Caco-2 (cell line): ENCODE measurements around the gene DPH2. TPM values are rescaled to one million over a fixed set of nuclear protein-coding genes. Genes with fewer than 3 reads are reported as not detected.
A peak's percentile ranks its signal among the peaks of the same experiment; 100 is the strongest.

ENCODE experiments used
- BruUV-seq: library from RNA; stranded (reverse); fragments of 400-500 nt; replicated peaks from 2 replicates; lab custom pipeline; 2021; lab: Mats Ljungman, UMichigan
- CTCF ChIA-PET: fragments of 300-600 bp; sonication (Branson Sonifier 250); formaldehyde crosslinking; loops from one replicate; lab custom pipeline; 2022; ENCODE audit warnings: antibody characterized with exemption; lab: Charles Lee
- POLR2A ChIA-PET: fragments of 300-600 bp; sonication (Branson Sonifier 250); formaldehyde crosslinking; loops from one replicate; lab custom pipeline; 2022; ENCODE audit warnings: antibody characterized with exemption; lab: Charles Lee
- DNase-seq, 2 experiments: peaks; one replicate each; pipeline versions ENCODE4 v3.0.0 to v3.0.0-alpha.2; 2020 to 2022
- H3K27me3 ChIP-seq: replicated peaks from 2 replicates; pipeline ENCODE4 v1.6.0; 2011; ENCODE audit warnings: low read length; ENCODE audit not compliant: control insufficient read depth, insufficient read depth
- H3K36me3 ChIP-seq: 2 replicates; pipeline ENCODE4 v1.5.1; 2011; ENCODE audit warnings: low read length; ENCODE audit not compliant: control insufficient read depth, insufficient read depth
- H3K4me1 ChIP-seq: fragments of 250-450 bp; sonication (Bioruptor Pico); 2 replicates; pipeline ENCODE4 v1.5.1; 2020; ENCODE audit warnings: mild to moderate bottlenecking
- H3K4me3 ChIP-seq: 2 replicates; pipeline ENCODE4 v1.5.1; 2011; ENCODE audit warnings: low read depth, mild to moderate bottlenecking, control low read depth, low read length
- H3K9me3 ChIP-seq: fragments of 250-450 bp; sonication (Bioruptor Pico); 2 replicates; pipeline ENCODE4 v1.5.1; 2020; ENCODE audit warnings: mild to moderate bottlenecking, moderate library complexity
- H3K27ac Mint-ChIP-seq: one replicate; pipeline ENCODE4 v1.8.0; 2022; ENCODE audit warnings: mixed read lengths; ENCODE audit not compliant: unreplicated experiment
- H3K27me3 Mint-ChIP-seq: one replicate; pipeline ENCODE4 v1.8.0; 2022; ENCODE audit warnings: mixed read lengths; ENCODE audit not compliant: insufficient read depth, unreplicated experiment
- H3K36me3 Mint-ChIP-seq: one replicate; pipeline ENCODE4 v1.8.0; 2022; ENCODE audit warnings: mild to moderate bottlenecking, mixed read lengths; ENCODE audit not compliant: insufficient read depth, unreplicated experiment
- H3K4me1 Mint-ChIP-seq: one replicate; pipeline ENCODE4 v1.8.0; 2022; ENCODE audit warnings: low read depth, mixed read lengths; ENCODE audit not compliant: unreplicated experiment
- H3K4me3 Mint-ChIP-seq: one replicate; pipeline ENCODE4 v1.8.0; 2022; ENCODE audit warnings: mild to moderate bottlenecking, moderate library complexity, mixed read lengths; ENCODE audit not compliant: unreplicated experiment
- H3K9me3 Mint-ChIP-seq: one replicate; pipeline ENCODE4 v1.8.0; 2022; ENCODE audit warnings: mixed read lengths; ENCODE audit not compliant: unreplicated experiment
- CTCF ChIP-seq, 2 experiments: fragments of 200-600 bp in 1 of 2; IDR thresholded peaks; 1 replicate in 1 of 2; 2 replicates in 1 of 2; pipeline versions ENCODE4 v1.5.1 to v1.8.0; 2011 to 2022; ENCODE audit warnings: antibody characterized with exemption in 1 of 2, control low read depth in 1 of 2, inconsistent platforms in 1 of 2, low read depth in 1 of 2, low read length in 1 of 2, mild to moderate bottlenecking in 1 of 2, moderate library complexity in 1 of 2; ENCODE audit not compliant: insufficient read depth in 1 of 2, severe bottlenecking in 1 of 2, unreplicated experiment in 1 of 2
- intact Hi-C: fragments of 100-400 bp; cut with micrococcal nuclease; formaldehyde crosslinking; loops from one replicate; pipeline ENCODE4 v1.10.0; 2022; ENCODE audit not compliant: unreplicated experiment
- total RNA-seq: library from RNA; stranded (reverse); gene quantifications from 2 replicates; pipeline ENCODE4 v1.2.3, GENCODE V29; 2022

The DPH2 gene
- total RNA-seq, 1 experiment from 2014 or later: 29.0 TPM

GRCh38 chr1:43931711-43932660, 37.8 kb upstream of the DPH2 start:
- Histone ChIP-seq H3K4me1 (peaks cover 6% of the 10 kb centered on the region), H3K4me3 (no peak overlapping the region), H3K9me3 (no peaks in the 10 kb centered on the region), H3K27me3 (no peaks in the 10 kb centered on the region), H3K36me3 (no peaks in the 10 kb centered on the region)
- BruUV-seq: no TSS peak
- Mint-ChIP-seq H3K4me3 (no peak overlapping the region), H3K36me3 (no peaks in the 10 kb centered on the region), H3K27ac (no peak overlapping the region), H3K4me1 (no peaks in the 10 kb centered on the region), H3K27me3 (no peaks in the 10 kb centered on the region), H3K9me3 (no peaks in the 10 kb centered on the region)
- POLR2A ChIA-PET: no interaction called here
- intact Hi-C loops: no loop called here
- CTCF ChIA-PET: interaction anchor here (1.2 kb wide), 1 partner anchor 168 kb away, joined by 8 read pairs; no protein-coding TSS in a partner anchor
- no peak for TF ChIP-seq CTCF (IDR thresholded peaks at IDR 0.05; ENCODE audit: insufficient read depth in 1 of 2, low read depth in 1 of 2, low read length in 1 of 2, severe bottlenecking in 1 of 2, unreplicated experiment in 1 of 2)
- no peak for DNase-seq

- no peaks in the 10 kb centered on the region for H3K4me1 Mint-ChIP-seq
- H3K36me3 Mint-ChIP-seq: no peaks in the 10 kb centered on the region
- no TSS peak for BruUV-seq
- POLR2A ChIA-PET: no interaction called here
- H3K27me3 Mint-ChIP-seq: no peaks in the 10 kb centered on the region
- intact Hi-C loops: no loop called here
- no peak overlapping the region for H3K27ac Mint-ChIP-seq
- Histone ChIP-seq H3K9me3 (no peaks in the 10 kb centered on the region), H3K4me1 (peaks cover 9% of the 10 kb centered on the region), H3K27me3 (no peaks in the 10 kb centered on the region), H3K4me3 (peak overlapping the region; percentile 37), H3K36me3 (no peaks in the 10 kb centered on the region)
- DNase-seq: no peak
- no peaks in the 10 kb centered on the region for H3K9me3 Mint-ChIP-seq
- CTCF ChIA-PET: interaction anchor here (0.5 to 1.2 kb wide), 2 partner anchors 114 to 169 kb away, joined by 4 to 8 read pairs; no protein-coding TSS in a partner anchor
- TF ChIP-seq CTCF (IDR thresholded peaks at IDR 0.05; ENCODE audit: insufficient read depth in 1 of 2, low read depth in 1 of 2, low read length in 1 of 2, severe bottlenecking in 1 of 2, unreplicated experiment in 1 of 2): no peak
- H3K4me3 Mint-ChIP-seq: peak overlapping the region; percentile 61
Measured at GRCh38 chr1:43932786-43933385, 36.9 kb upstream of the DPH2 start.

GRCh38 chr1:43933386-43934100, 36.3 kb upstream of the DPH2 start, which contains the start of gene ARTN:
Gene ARTN, plus strand, starts transcription at chr1:43933801. Its CDS starts 1,856 bp downstream, at chr1:43935657.
- Histone ChIP-seq H3K36me3 (no peaks in the 10 kb centered on the region), H3K4me3 (peak within 1 kb of the TSS; percentile 37), H3K4me1 (peaks cover 9% of the 10 kb centered on the region), H3K9me3 (no peaks in the 10 kb centered on the region), H3K27me3 (no peaks in the 10 kb centered on the region)
- DNase-seq: no peak
- no peaks in the 10 kb centered on the region for H3K4me1 Mint-ChIP-seq
- TF ChIP-seq CTCF (IDR thresholded peaks at IDR 0.05; ENCODE audit: insufficient read depth in 1 of 2, low read depth in 1 of 2, low read length in 1 of 2, severe bottlenecking in 1 of 2, unreplicated experiment in 1 of 2): no peak
- peak within 1 kb of the TSS; percentile 61 for H3K4me3 Mint-ChIP-seq
- no peaks in the 10 kb centered on the region for H3K36me3 Mint-ChIP-seq
- CTCF ChIA-PET: interaction anchor here (0.5 to 3.5 kb wide), 4 partner anchors 10 to 170 kb away, joined by 3 to 66 read pairs (median 6); no protein-coding TSS in a partner anchor
- BruUV-seq: no TSS peak
- H3K9me3 Mint-ChIP-seq: no peaks in the 10 kb centered on the region
- no peaks in the 10 kb centered on the region for H3K27me3 Mint-ChIP-seq
- intact Hi-C loops: loop anchor here (1.0 kb wide), 2 partner anchors 170 to 404 kb away; no protein-coding TSS in a partner anchor
- no peak within 1 kb of the TSS for H3K27ac Mint-ChIP-seq
- POLR2A ChIA-PET: no interaction called here
